ENCODE results near the gene ARID3A. TPM values are rescaled to one million over a fixed set of nuclear protein-coding genes. Genes with fewer than 3 reads are reported as not detected.
A peak's percentile ranks its signal among the peaks of the same experiment; 100 is the strongest.
"Not testable (repeated sequence)": the region's sequence is repeated elsewhere in the genome, so short reads cannot be mapped to it uniquely, and the experiment has no call there.

Gene ARID3A
- total and polyA plus RNA-seq, 2 of the 13 experiments (the other 11 are each of a cell fraction or from before 2014, with no cell fraction given), result 71.3 to 77.9 TPM

GRCh38 chr19:957578-957977, 31.7 kb downstream of the ARID3A start:
- POLR2A ChIA-PET, result interaction anchor here (1.6 kb wide), 1 partner anchor 25 kb away, joined by 5 read pairs; no protein-coding TSS in a partner anchor
- H3K9me3 ChIP-seq (ENCODE audit: low read length); H3K27me3 ChIP-seq (ENCODE audit: control insufficient read depth in 1 of 2, insufficient read depth in 2 of 2, low read length in 2 of 2); in situ Hi-C loops (cut with HindIII; ENCODE audit: extremely low pct_ligation_motif_present, low pct_unique_long_range_greater_than_20kb); H2AFZ ChIP-seq (ENCODE audit: low read length); FAIRE-seq; H3K4me2 ChIP-seq (ENCODE audit: low read depth, low read length); H3K9ac ChIP-seq (ENCODE audit: insufficient read depth, low read depth, low read length); BruUV-seq (replicated peaks); CTCF ChIA-PET (ENCODE audit: low intra/inter-chr PET ratio, low total read pairs); ATAC-seq; H3K4me3 ChIP-seq (replicated peaks in 1 of 3; ENCODE audit: insufficient read depth in 1 of 3, low read depth in 2 of 3, low read length in 3 of 3); DNase-seq (ENCODE audit: low spot score); intact Hi-C loops (cut with micrococcal nuclease; ENCODE audit: unreplicated experiment); H4K20me1 ChIP-seq (ENCODE audit: insufficient read depth, low read length): not testable (repeated sequence)
- peaks cover 10 to 26% of the 10 kb centered on the region in 2 experiments; a peak in 4 of 5 replicates for H3K36me3 ChIP-seq (replicated peaks in 1 of 2; ENCODE audit: control insufficient read depth in 1 of 2, insufficient read depth in 2 of 2, low read length in 2 of 2)
- TF ChIP-seq CEBPB (IDR thresholded peaks at IDR 0.05; ENCODE audit: borderline replicate concordance, low read depth, low read length) (0 out of 2 replicates have a peak, but pooled peaks have one; percentile 4), ZNF121 (CRISPR knock-in tag; IDR thresholded peaks at IDR 0.05) (peak; percentile 98), RCOR2 (CRISPR knock-in tag; IDR thresholded peaks at IDR 0.05) (0 out of 2 replicates have a peak, but pooled peaks have one; percentile 24), CEBPG (CRISPR knock-in tag; IDR thresholded peaks at IDR 0.05) (peak; percentile 53), ZMYM3 (CRISPR knock-in tag; IDR thresholded peaks at IDR 0.05) (0 out of 2 replicates have a peak, but pooled peaks have one; percentile 56), ZFP90 (CRISPR knock-in tag; IDR thresholded peaks at IDR 0.05; ENCODE audit: borderline replicate concordance) (peak; percentile 98)
- TF ChIP-seq, protein P1, sequence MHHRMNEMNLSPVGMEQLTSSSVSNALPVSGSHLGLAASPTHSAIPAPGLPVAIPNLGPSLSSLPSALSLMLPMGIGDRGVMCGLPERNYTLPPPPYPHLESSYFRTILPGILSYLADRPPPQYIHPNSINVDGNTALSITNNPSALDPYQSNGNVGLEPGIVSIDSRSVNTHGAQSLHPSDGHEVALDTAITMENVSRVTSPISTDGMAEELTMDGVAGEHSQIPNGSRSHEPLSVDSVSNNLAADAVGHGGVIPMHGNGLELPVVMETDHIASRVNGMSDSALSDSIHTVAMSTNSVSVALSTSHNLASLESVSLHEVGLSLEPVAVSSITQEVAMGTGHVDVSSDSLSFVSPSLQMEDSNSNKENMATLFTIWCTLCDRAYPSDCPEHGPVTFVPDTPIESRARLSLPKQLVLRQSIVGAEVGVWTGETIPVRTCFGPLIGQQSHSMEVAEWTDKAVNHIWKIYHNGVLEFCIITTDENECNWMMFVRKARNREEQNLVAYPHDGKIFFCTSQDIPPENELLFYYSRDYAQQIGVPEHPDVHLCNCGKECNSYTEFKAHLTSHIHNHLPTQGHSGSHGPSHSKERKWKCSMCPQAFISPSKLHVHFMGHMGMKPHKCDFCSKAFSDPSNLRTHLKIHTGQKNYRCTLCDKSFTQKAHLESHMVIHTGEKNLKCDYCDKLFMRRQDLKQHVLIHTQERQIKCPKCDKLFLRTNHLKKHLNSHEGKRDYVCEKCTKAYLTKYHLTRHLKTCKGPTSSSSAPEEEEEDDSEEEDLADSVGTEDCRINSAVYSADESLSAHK (CRISPR knock-in tag; IDR thresholded peaks at IDR 0.05; ENCODE audit: borderline replicate concordance), result 0 out of 2 replicates have a peak, but pooled peaks have one; percentile 40
- TF ChIP-seq, protein P2, sequence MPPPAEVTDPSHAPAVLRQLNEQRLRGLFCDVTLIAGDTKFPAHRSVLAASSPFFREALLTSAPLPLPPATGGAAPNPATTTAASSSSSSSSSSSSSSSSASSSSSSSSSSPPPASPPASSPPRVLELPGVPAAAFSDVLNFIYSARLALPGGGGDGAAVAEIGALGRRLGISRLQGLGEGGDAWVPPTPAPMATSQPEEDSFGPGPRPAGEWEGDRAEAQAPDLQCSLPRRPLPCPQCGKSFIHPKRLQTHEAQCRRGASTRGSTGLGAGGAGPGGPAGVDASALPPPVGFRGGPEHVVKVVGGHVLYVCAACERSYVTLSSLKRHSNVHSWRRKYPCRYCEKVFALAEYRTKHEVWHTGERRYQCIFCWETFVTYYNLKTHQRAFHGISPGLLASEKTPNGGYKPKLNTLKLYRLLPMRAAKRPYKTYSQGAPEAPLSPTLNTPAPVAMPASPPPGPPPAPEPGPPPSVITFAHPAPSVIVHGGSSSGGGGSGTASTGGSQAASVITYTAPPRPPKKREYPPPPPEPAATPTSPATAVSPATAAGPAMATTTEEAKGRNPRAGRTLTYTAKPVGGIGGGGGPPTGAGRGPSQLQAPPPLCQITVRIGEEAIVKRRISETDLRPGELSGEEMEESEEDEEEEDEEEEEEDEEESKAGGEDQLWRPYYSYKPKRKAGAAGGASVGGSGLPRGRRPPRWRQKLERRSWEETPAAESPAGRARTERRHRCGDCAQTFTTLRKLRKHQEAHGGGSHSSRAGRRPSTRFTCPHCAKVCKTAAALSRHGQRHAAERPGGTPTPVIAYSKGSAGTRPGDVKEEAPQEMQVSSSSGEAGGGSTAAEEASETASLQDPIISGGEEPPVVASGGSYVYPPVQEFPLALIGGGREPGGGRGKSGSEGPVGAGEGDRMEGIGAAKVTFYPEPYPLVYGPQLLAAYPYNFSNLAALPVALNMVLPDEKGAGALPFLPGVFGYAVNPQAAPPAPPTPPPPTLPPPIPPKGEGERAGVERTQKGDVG (CRISPR knock-in tag; IDR thresholded peaks at IDR 0.05; ENCODE audit: borderline replicate concordance), result peak; percentile 16; the same call in 1 of the 2 replicates
- TF ChIP-seq, protein P3, sequence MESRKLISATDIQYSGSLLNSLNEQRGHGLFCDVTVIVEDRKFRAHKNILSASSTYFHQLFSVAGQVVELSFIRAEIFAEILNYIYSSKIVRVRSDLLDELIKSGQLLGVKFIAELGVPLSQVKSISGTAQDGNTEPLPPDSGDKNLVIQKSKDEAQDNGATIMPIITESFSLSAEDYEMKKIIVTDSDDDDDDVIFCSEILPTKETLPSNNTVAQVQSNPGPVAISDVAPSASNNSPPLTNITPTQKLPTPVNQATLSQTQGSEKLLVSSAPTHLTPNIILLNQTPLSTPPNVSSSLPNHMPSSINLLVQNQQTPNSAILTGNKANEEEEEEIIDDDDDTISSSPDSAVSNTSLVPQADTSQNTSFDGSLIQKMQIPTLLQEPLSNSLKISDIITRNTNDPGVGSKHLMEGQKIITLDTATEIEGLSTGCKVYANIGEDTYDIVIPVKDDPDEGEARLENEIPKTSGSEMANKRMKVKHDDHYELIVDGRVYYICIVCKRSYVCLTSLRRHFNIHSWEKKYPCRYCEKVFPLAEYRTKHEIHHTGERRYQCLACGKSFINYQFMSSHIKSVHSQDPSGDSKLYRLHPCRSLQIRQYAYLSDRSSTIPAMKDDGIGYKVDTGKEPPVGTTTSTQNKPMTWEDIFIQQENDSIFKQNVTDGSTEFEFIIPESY (CRISPR knock-in tag; IDR thresholded peaks at IDR 0.05), result peak; percentile 75
- peaks cover 92% of the 10 kb centered on the region for H3K4me1 ChIP-seq (ENCODE audit: insufficient read depth, low read length)
- peak overlapping the region; percentile 47 for H3K27ac ChIP-seq (ENCODE audit: extremely low read length, insufficient read depth, low read length)
- WGBS (ENCODE audit: low lambda C conversion rate), result 89% methylated on average over 9 of the region's 9 CpGs
- peaks cover 71% of the 10 kb centered on the region for H3K79me2 ChIP-seq (ENCODE audit: insufficient read depth, low read length)

Measured in HepG2 (cell line).